Measurements from ENCODE around the gene ACOX3. TPM values are rescaled to one million over a fixed set of nuclear protein-coding genes. Genes with fewer than 3 reads are reported as not detected.

ACOX3 gene
- polyA plus RNA-seq, 2 of the 4 experiments (the other 2 are of a cell fraction) = 4.9 to 8.2 TPM

- no peak for TF ChIP-seq REST (IDR thresholded peaks at IDR 0.05)
- TF ChIP-seq SMC3 (IDR thresholded peaks at IDR 0.05) = no peak
- TF ChIP-seq RCOR1 (IDR thresholded peaks at IDR 0.05; ENCODE audit: low read depth, low read length) = no peak
- TF ChIP-seq HOXB5 (CRISPR knock-in tag; IDR thresholded peaks at IDR 0.05) = no peak
- no peak for TF ChIP-seq ATOH8 (CRISPR knock-in tag; IDR thresholded peaks at IDR 0.05; ENCODE audit: low read depth)
- no peak for TF ChIP-seq CHD4 (IDR thresholded peaks at IDR 0.05; ENCODE audit: borderline replicate concordance)
- TF ChIP-seq ZSCAN20 (CRISPR knock-in tag; IDR thresholded peaks at IDR 0.05) = no peak
- no peak for TF ChIP-seq HOXA7 (CRISPR knock-in tag; IDR thresholded peaks at IDR 0.05)
- TF ChIP-seq TP53 (CRISPR knock-in tag; IDR thresholded peaks at IDR 0.05) = no peak
Observed at GRCh38 chr4:8372506-8372905, 68.0 kb downstream of the ACOX3 start (continued).

- ChIA-PET POLR2A (no interaction called here), CTCF (no interaction called here)
- FAIRE-seq = no peak
- no peak for DNase-seq (ENCODE audit: low read depth in 1 of 2, low spot score in 1 of 2)
- 95% methylated on average over 20 of the region's 20 CpGs for WGBS (ENCODE audit: missing lambda C conversion rate)
- Histone ChIP-seq H3K27ac (no peak overlapping the region), H3K9me3 (no peaks in the 10 kb centered on the region), H3K4me1 (no peaks in the 10 kb centered on the region), H3K4me2 (no peak overlapping the region), H3K4me3 (no peak overlapping the region)
- TF ChIP-seq BHLHE40 (IDR thresholded peaks at IDR 0.05; ENCODE audit: low read depth, low read length) (no peak), KDM5A (IDR thresholded peaks at IDR 0.05) (no peak), RFX5 (IDR thresholded peaks at IDR 0.05) (no peak), CHD4 (IDR thresholded peaks at IDR 0.05; ENCODE audit: borderline replicate concordance) (no peak), FOSL2 (IDR thresholded peaks at IDR 0.05) (no peak), FOSL2 (CRISPR knock-in tag; IDR thresholded peaks at IDR 0.05) (no peak), JUN (IDR thresholded peaks at IDR 0.05) (no peak), RAD21 (conservative IDR thresholded peaks at IDR 0.05 in 1 of 2, IDR thresholded peaks at IDR 0.05 in 1 of 2) (no peak)
- ATAC-seq = no peak
Observed at GRCh38 chr4:8371596-8371995, 68.9 kb downstream of the ACOX3 start.

- POLR2A ChIA-PET = no interaction called here
Observed at GRCh38 chr4:8370835-8371595, 69.5 kb downstream of the ACOX3 start.

More at GRCh38 chr4:8370835-8371595, 69.5 kb downstream of the ACOX3 start:
- Histone ChIP-seq H3K27ac (no peak overlapping the region), H3K9me3 (no peaks in the 10 kb centered on the region), H3K4me1 (no peaks in the 10 kb centered on the region), H3K4me2 (no peak overlapping the region), H3K4me3 (no peak overlapping the region)
- CTCF ChIA-PET = no interaction called here
- ATAC-seq (no peak), DNase-seq (ENCODE audit: low read depth in 1 of 2, low spot score in 1 of 2) (no peak), FAIRE-seq (no peak)
- WGBS (ENCODE audit: missing lambda C conversion rate) = 89% methylated on average over 23 of the region's 24 CpGs
- TF ChIP-seq SREBF2 (IDR thresholded peaks at IDR 0.05) = no peak
- no peak for TF ChIP-seq NFE2L2 (conservative IDR thresholded peaks at IDR 0.05; ENCODE audit: low read length)
- TF ChIP-seq SMC3 (IDR thresholded peaks at IDR 0.05) = no peak
- TF ChIP-seq RARB (CRISPR knock-in tag; IDR thresholded peaks at IDR 0.05) = no peak
- TF ChIP-seq ESRRA (IDR thresholded peaks at IDR 0.05; ENCODE audit: borderline replicate concordance, low read length) = no peak
- no peak for TF ChIP-seq HMGXB4 (CRISPR knock-in tag; IDR thresholded peaks at IDR 0.05; ENCODE audit: borderline replicate concordance)
- no peak for TF ChIP-seq EHMT2 (IDR thresholded peaks at IDR 0.05; ENCODE audit: low read depth)
- TF ChIP-seq KDM1A (IDR thresholded peaks at IDR 0.05; ENCODE audit: low read depth) = no peak
- no peak for TF ChIP-seq CHD4 (IDR thresholded peaks at IDR 0.05; ENCODE audit: borderline replicate concordance)
- TF ChIP-seq CBX8 (IDR thresholded peaks at IDR 0.05) = no peak
- no peak for TF ChIP-seq POLR2A (IDR thresholded peaks at IDR 0.05; ENCODE audit: low read length)
- TF ChIP-seq RNF2 (IDR thresholded peaks at IDR 0.05; ENCODE audit: borderline replicate concordance, low read depth) = no peak
- no peak for TF ChIP-seq NPAS2 (CRISPR knock-in tag; IDR thresholded peaks at IDR 0.05; ENCODE audit: borderline replicate concordance)
- no peak for TF ChIP-seq CHD2 (IDR thresholded peaks at IDR 0.05; ENCODE audit: low read length, partially characterized antibody)
- TF ChIP-seq ZSCAN20 (CRISPR knock-in tag; IDR thresholded peaks at IDR 0.05) = no peak
- no peak for TF ChIP-seq ZC3H11A (IDR thresholded peaks at IDR 0.05)
- TF ChIP-seq MYC (IDR thresholded peaks at IDR 0.05; ENCODE audit: borderline replicate concordance, low read length) = no peak
- no peak for TF ChIP-seq MAFK (IDR thresholded peaks at IDR 0.05; ENCODE audit: partially characterized antibody)
